HepG2 (cell line): Measurements from ENCODE around the gene ZSCAN21. TPM values are rescaled to one million over a fixed set of nuclear protein-coding genes. Genes with fewer than 3 reads are reported as not detected.
A peak's percentile ranks its signal among the peaks of the same experiment; 100 is the strongest.

ENCODE experiments used
- KMT2A ChIP-seq: sonication (generic); formaldehyde crosslinking; IDR thresholded peaks from 2 replicates; pipeline ENCODE4 v1.4.0; 2020; ENCODE audit warnings: missing genetic modification reagents
- POLR2A ChIP-seq, 2 experiments: IDR thresholded peaks; 2 replicates each; pipeline ENCODE4 v1.6.1; 2011; ENCODE audit warnings: low read depth in 2 of 2, low read length in 2 of 2, mild to moderate bottlenecking in 1 of 2, moderate library complexity in 1 of 2; ENCODE audit not compliant: insufficient read depth in 1 of 2
- SOX13 ChIP-seq, 3 experiments: fragments of 450-650 bp in 1 of 3; sonication (generic) in 1 of 3; formaldehyde crosslinking in 1 of 3; IDR thresholded peaks in 2 of 3; conservative IDR thresholded peaks in 1 of 3; 2 replicates each; pipeline versions ENCODE4 v1.5.0 to v1.6.1; 2016 to 2020; ENCODE audit warnings: antibody characterized with exemption in 1 of 3, mild to moderate bottlenecking in 1 of 3, missing compliant biosample characterization in 1 of 3, missing genetic modification reagents in 1 of 3, moderate library complexity in 1 of 3
- ZBTB14 ChIP-seq: sonication (generic); formaldehyde crosslinking; IDR thresholded peaks from 2 replicates; pipeline ENCODE4 v1.4.0; 2020; ENCODE audit warnings: missing genetic modification reagents
- ZNF281 ChIP-seq: sonication (generic); formaldehyde crosslinking; IDR thresholded peaks from 2 replicates; pipeline ENCODE4 v1.4.0; 2020; ENCODE audit warnings: missing genetic modification reagents, borderline replicate concordance
- ZNF687 ChIP-seq: sonication (generic); formaldehyde crosslinking; IDR thresholded peaks from 2 replicates; pipeline ENCODE4 v1.5.1; 2020; ENCODE audit warnings: mild to moderate bottlenecking, missing genetic modification reagents, moderate library complexity
- polyA plus RNA-seq, 8 experiments: library from polyadenylated mRNA; depleted of rRNA in 3 of 8; stranded (reverse) in 7 of 8; unstranded in 1 of 8; fragments of >200 nt; fragmentation: Illumina TruSeq in 4 of 8; extraction: Trizol in 4 of 8; gene quantifications; 2 replicates each; pipeline versions ENCODE4 v1.2.1 to v1.2.3, GENCODE V29; 2011 to 2016; ENCODE audit warnings: low read depth in 4 of 8, missing spikeins in 1 of 8, mixed read lengths in 1 of 8; ENCODE audit not compliant: insufficient read depth in 1 of 8
- total RNA-seq, 5 experiments: library from RNA; depleted of rRNA; stranded (reverse); fragments of >200 nt; fragmentation: Illumina TruSeq; extraction: Trizol; gene quantifications; 2 replicates each; pipeline ENCODE4 v1.2.3, GENCODE V29; 2016; ENCODE audit warnings: low read depth in 1 of 5

ZSCAN21 gene
- total and polyA plus RNA-seq, 2 of the 13 experiments (the other 11 are each of a cell fraction or from before 2014, with no cell fraction given) = 7.0 to 10.0 TPM

GRCh38 chr7:100091411-100092181, 42.0 kb downstream of the ZSCAN21 start (continued):
- TF ChIP-seq ZNF281 (CRISPR knock-in tag) = no peak
- 0 out of 2 replicates have a peak, but pooled peaks have one; percentile 23 for TF ChIP-seq ZNF687 (CRISPR knock-in tag)
- no peak for TF ChIP-seq SOX13 (IDR thresholded peaks at IDR 0.05)
- TF ChIP-seq SOX13 (CRISPR knock-in tag; conservative IDR thresholded peaks at IDR 0.05 in 1 of 2, IDR thresholded peaks at IDR 0.05 in 1 of 2) = no peak
- TF ChIP-seq KMT2A (CRISPR knock-in tag) = no peak
- TF ChIP-seq ZBTB14 (CRISPR knock-in tag) = no peak
- peak; percentile 13 to 45; a peak in 3 of 4 replicates for TF ChIP-seq POLR2A (IDR thresholded peaks at IDR 0.05; ENCODE audit: insufficient read depth in 1 of 2, low read depth in 2 of 2, low read length in 2 of 2)
